ENCODE data around the gene ANO1.

The ANO1 gene

DNA sequence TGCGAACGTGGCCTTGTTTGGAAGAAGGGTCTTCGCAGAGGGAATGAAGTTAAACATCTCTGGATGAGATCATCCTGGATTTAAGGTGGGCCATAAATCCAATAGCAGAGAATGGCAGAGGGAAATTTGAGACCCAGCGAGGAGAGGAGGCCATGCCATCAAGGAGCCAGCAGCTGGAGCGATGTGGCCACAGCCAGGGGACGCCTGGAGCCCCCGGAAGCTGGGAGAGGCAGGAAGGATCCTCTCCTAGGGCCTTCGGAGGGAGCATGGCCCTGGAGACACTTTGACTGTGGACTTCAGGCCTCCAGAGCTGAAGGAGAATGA, 22.1 kb downstream of the ANO1 start:
- no peaks in the 10 kb centered on the region for H4K20me1 ChIP-seq (ENCODE audit: low read depth, low read length)

GRCh38 chr11:70100791-70101190, 22.7 kb downstream of the ANO1 start:
- H3K9me3 ChIP-seq (ENCODE audit: insufficient read depth, low read length), result no peaks in the 10 kb centered on the region
- H3F3A ChIP-seq (ENCODE audit: insufficient read depth), result no peaks in the 10 kb centered on the region
- H3K27ac ChIP-seq (ENCODE audit: low read depth, low read length), result no peak overlapping the region
- H3K4me3 ChIP-seq (ENCODE audit: insufficient read depth, low read length, poor library complexity, severe bottlenecking), result no peak overlapping the region
- no peak overlapping the region for H3K4me2 ChIP-seq (ENCODE audit: low read depth, low read length, poor library complexity, severe bottlenecking)
- H3K9me2 ChIP-seq (replicated peaks; ENCODE audit: insufficient read depth, low read length), result no peaks in the 10 kb centered on the region
- no peaks in the 10 kb centered on the region for H3K36me3 ChIP-seq (ENCODE audit: low read length)
- H3K79me2 ChIP-seq (ENCODE audit: insufficient read depth, low read length), result no peaks in the 10 kb centered on the region
- TF ChIP-seq EZH2phosphoT487 (conservative IDR thresholded peaks at IDR 0.05; ENCODE audit: low read length) (no peak), CTCF (IDR thresholded peaks at IDR 0.05; ENCODE audit: insufficient read depth, low read length, poor library complexity, severe bottlenecking) (no peak)
- no peak overlapping the region for H2AFZ ChIP-seq (ENCODE audit: low read depth, low read length, severe bottlenecking)
- H3K27me3 ChIP-seq (ENCODE audit: low read length), result no peaks in the 10 kb centered on the region
- H3K9ac ChIP-seq (ENCODE audit: low read length), result no peak overlapping the region
- H4K20me1 ChIP-seq (ENCODE audit: low read depth, low read length), result no peaks in the 10 kb centered on the region

More for the DNA sequence above, 22.1 kb downstream of the ANO1 start:
- Histone ChIP-seq H3K27me3 (ENCODE audit: low read length) (no peaks in the 10 kb centered on the region), H3K9me3 (ENCODE audit: insufficient read depth, low read length) (no peaks in the 10 kb centered on the region), H3K4me3 (ENCODE audit: insufficient read depth, low read length, poor library complexity, severe bottlenecking) (no peak overlapping the region), H3K27ac (ENCODE audit: low read depth, low read length) (no peak overlapping the region), H3F3A (ENCODE audit: insufficient read depth) (no peaks in the 10 kb centered on the region), H3K9ac (ENCODE audit: low read length) (no peak overlapping the region), H3K79me2 (ENCODE audit: insufficient read depth, low read length) (no peaks in the 10 kb centered on the region), H3K9me2 (replicated peaks; ENCODE audit: insufficient read depth, low read length) (no peaks in the 10 kb centered on the region), H2AFZ (ENCODE audit: low read depth, low read length, severe bottlenecking) (no peak overlapping the region), H3K4me2 (ENCODE audit: low read depth, low read length, poor library complexity, severe bottlenecking) (no peak overlapping the region), H3K36me3 (ENCODE audit: low read length) (no peaks in the 10 kb centered on the region)
- no peak for TF ChIP-seq CTCF (IDR thresholded peaks at IDR 0.05; ENCODE audit: insufficient read depth, low read length, poor library complexity, severe bottlenecking)
- no peak for TF ChIP-seq EZH2phosphoT487 (conservative IDR thresholded peaks at IDR 0.05; ENCODE audit: low read length)

DNA sequence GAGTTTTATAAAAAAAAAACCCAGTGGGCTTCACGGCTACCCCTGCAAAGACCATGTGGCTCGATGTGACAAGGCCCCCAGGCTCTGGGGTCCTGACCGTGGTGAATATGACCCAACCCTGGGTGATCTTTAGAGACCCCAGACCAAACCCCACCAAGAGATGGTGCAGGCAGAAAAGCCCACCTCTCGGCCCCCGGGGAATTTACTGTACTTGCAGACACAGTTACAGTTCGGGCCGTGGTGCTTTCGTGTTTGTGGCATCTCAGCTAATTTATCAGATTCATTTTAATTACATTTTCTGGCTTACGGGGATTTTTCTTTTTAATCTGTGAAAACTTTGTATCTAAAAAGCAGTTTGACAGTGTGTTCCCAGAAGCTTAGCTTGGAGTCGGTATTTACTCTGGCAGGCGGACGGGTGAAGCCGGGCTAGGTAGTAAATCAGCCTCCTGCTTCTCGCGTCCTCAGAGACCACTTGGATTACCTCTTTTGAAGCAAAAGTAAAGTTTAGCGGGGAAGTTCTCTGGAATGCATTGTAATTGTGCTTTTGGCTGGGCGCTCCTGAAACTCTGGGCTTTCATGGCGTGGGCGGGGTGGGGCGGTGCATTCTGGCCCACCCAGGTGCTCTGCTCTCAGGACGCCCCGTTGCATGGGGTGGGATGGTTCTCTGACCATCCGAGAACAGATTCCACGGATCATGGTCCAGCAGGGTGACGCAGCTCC, 25.3 kb downstream of the ANO1 start:
- TF ChIP-seq EZH2phosphoT487 (conservative IDR thresholded peaks at IDR 0.05; ENCODE audit: low read length) (no peak), CTCF (IDR thresholded peaks at IDR 0.05; ENCODE audit: insufficient read depth, low read length, poor library complexity, severe bottlenecking) (no peak)
- H3K4me2 ChIP-seq (ENCODE audit: low read depth, low read length, poor library complexity, severe bottlenecking), result no peak overlapping the region
- H3K27me3 ChIP-seq (ENCODE audit: low read length), result no peaks in the 10 kb centered on the region
- H3F3A ChIP-seq (ENCODE audit: insufficient read depth), result no peaks in the 10 kb centered on the region
- H3K4me3 ChIP-seq (ENCODE audit: insufficient read depth, low read length, poor library complexity, severe bottlenecking), result no peak overlapping the region
- no peaks in the 10 kb centered on the region for H3K36me3 ChIP-seq (ENCODE audit: low read length)
- no peak overlapping the region for H3K27ac ChIP-seq (ENCODE audit: low read depth, low read length)
- no peaks in the 10 kb centered on the region for H4K20me1 ChIP-seq (ENCODE audit: low read depth, low read length)
- no peak overlapping the region for H2AFZ ChIP-seq (ENCODE audit: low read depth, low read length, severe bottlenecking)
- no peaks in the 10 kb centered on the region for H3K9me3 ChIP-seq (ENCODE audit: insufficient read depth, low read length)
- H3K79me2 ChIP-seq (ENCODE audit: insufficient read depth, low read length), result no peaks in the 10 kb centered on the region
- H3K9ac ChIP-seq (ENCODE audit: low read length), result no peak overlapping the region
- H3K9me2 ChIP-seq (replicated peaks; ENCODE audit: insufficient read depth, low read length), result no peaks in the 10 kb centered on the region

Measured in SU-DHL-6 (cell line).